HepG2 (cell line): Measurements from ENCODE around the gene DLST. TPM values are rescaled to one million over a fixed set of nuclear protein-coding genes. Genes with fewer than 3 reads are reported as not detected.

Experiments used
- ATAC-seq: fragments of 200-7000 bp; cut with Tn5 transposase; 3 replicates; pipeline ENCODE4 v1.9.1; 2020; ENCODE audit warnings: mild to moderate bottlenecking, moderate library complexity
- BruUV-seq: library from RNA; stranded (reverse); fragments of 400-500 nt; replicated peaks from 2 replicates; lab custom pipeline; 2021; lab: Mats Ljungman, UMichigan
- CTCF ChIA-PET: fragments of 300-600 bp; formaldehyde crosslinking; extraction: SDS; loops from one replicate; lab custom pipeline; 2021; ENCODE audit warnings: low total read pairs, inconsistent platforms, low intra/inter-chr PET ratio; lab: Yijun Ruan, JAX
- POLR2A ChIA-PET: fragments of 350-600 bp; sonication (Branson Sonifier 250); formaldehyde crosslinking; loops from one replicate; lab custom pipeline; 2020; ENCODE audit warnings: antibody characterized with exemption, inconsistent platforms; lab: Yijun Ruan, JAX
- DNase-seq: peaks from one replicate; pipeline ENCODE4 v3.0.0-alpha.2; 2015; ENCODE audit warnings: low spot score
- FAIRE-seq: peaks from 3 replicates; lab custom pipeline; 2011; peaks lifted over from hg19 to GRCh38; lab: Jason Lieb, UNC
- H2AFZ ChIP-seq: one replicate; pipeline ENCODE4 v1.6.1; 2011; ENCODE audit warnings: low read length, inconsistent platforms
- H3K27ac ChIP-seq: fragments of 300-600 bp; 3 replicates; pipeline ENCODE4 v1.8.0; 2011; ENCODE audit warnings: mixed run types, mild to moderate bottlenecking, mixed read lengths, low read length, inconsistent platforms; ENCODE audit not compliant: insufficient read depth; ENCODE audit errors: extremely low read length
- H3K27me3 ChIP-seq, 2 experiments: fragments of 200-600 bp in 1 of 2; 2 replicates in 1 of 2; 3 replicates in 1 of 2; pipeline versions ENCODE4 v1.6.0 to v1.8.0; 2011; ENCODE audit warnings: low read length in 2 of 2, mild to moderate bottlenecking in 2 of 2, moderate library complexity in 2 of 2, inconsistent platforms in 1 of 2; ENCODE audit not compliant: insufficient read depth in 2 of 2, control insufficient read depth in 1 of 2
- H3K36me3 ChIP-seq, 2 experiments: fragments of 200-600 bp in 1 of 2; replicated peaks in 1 of 2; 2 replicates in 1 of 2; 3 replicates in 1 of 2; pipeline versions ENCODE4 v1.5.1 to v1.8.0; 2011; ENCODE audit warnings: low read length in 2 of 2, inconsistent platforms in 1 of 2; ENCODE audit not compliant: insufficient read depth in 2 of 2, control insufficient read depth in 1 of 2
- H3K4me1 ChIP-seq: 2 replicates; pipeline ENCODE4 v1.5.1; 2012; ENCODE audit warnings: low read length, inconsistent platforms; ENCODE audit not compliant: insufficient read depth
- H3K4me2 ChIP-seq: 2 replicates; pipeline ENCODE4 v1.6.0; 2011; ENCODE audit warnings: low read depth, low read length, inconsistent platforms
- H3K4me3 ChIP-seq, 3 experiments: fragments of 200-600 bp in 1 of 3; sonication (generic), shearing (Covaris generic) in 1 of 3; replicated peaks in 1 of 3; 2 replicates each; pipeline ENCODE4 v1.5.1; 2011 to 2016; ENCODE audit warnings: low read length in 3 of 3, inconsistent platforms in 2 of 3, low read depth in 2 of 3, mild to moderate bottlenecking in 2 of 3, control low read depth in 1 of 3, mixed read lengths in 1 of 3; ENCODE audit not compliant: insufficient read depth in 1 of 3
- H3K79me2 ChIP-seq: one replicate; pipeline ENCODE4 v1.6.1; 2011; ENCODE audit warnings: low read length, inconsistent platforms; ENCODE audit not compliant: insufficient read depth
- H3K9ac ChIP-seq: 2 replicates; pipeline ENCODE4 v1.6.0; 2011; ENCODE audit warnings: mild to moderate bottlenecking, low read depth, low read length, inconsistent platforms; ENCODE audit not compliant: insufficient read depth
- H3K9me3 ChIP-seq: 2 replicates; pipeline ENCODE4 v1.5.1; 2012; ENCODE audit warnings: mild to moderate bottlenecking, low read length
- H4K20me1 ChIP-seq: 2 replicates; pipeline ENCODE4 v1.6.0; 2011; ENCODE audit warnings: inconsistent platforms, mild to moderate bottlenecking, low read length, moderate library complexity; ENCODE audit not compliant: insufficient read depth
- FOSL2 ChIP-seq: sonication (generic); formaldehyde crosslinking; IDR thresholded peaks from 2 replicates; pipeline ENCODE4 v1.4.0; 2020; ENCODE audit warnings: missing genetic modification reagents
- FOXP1 ChIP-seq, 2 experiments: fragments of 450-650 bp in 1 of 2; IDR thresholded peaks; 2 replicates each; pipeline ENCODE4 v1.6.1; 2017 to 2018; ENCODE audit warnings: antibody characterized with exemption in 1 of 2
- KLF16 ChIP-seq, 2 experiments: sonication (generic) in 1 of 2; formaldehyde crosslinking in 1 of 2; IDR thresholded peaks; 2 replicates each; pipeline versions ENCODE4 v1.6.1 to v1.8.0; 2016 to 2023; ENCODE audit warnings: missing genetic modification reagents in 2 of 2, missing compliant biosample characterization in 1 of 2
- RFXAP ChIP-seq: sonication (generic); formaldehyde crosslinking; IDR thresholded peaks from 2 replicates; pipeline ENCODE4 v1.4.0; 2020; ENCODE audit warnings: missing genetic modification reagents, borderline replicate concordance
- ZNF652 ChIP-seq: IDR thresholded peaks from 2 replicates; pipeline ENCODE4 v1.6.1; 2016; ENCODE audit warnings: low read depth, borderline replicate concordance
- WGBS: methylation state at CpG from one replicate; pipeline ENCODE4 v1.1.6; 2017; ENCODE audit warnings: low lambda C conversion rate; 5-methylcytosine and 5-hydroxymethylcytosine counted together
- in situ Hi-C: cut with HindIII; loops from 2 replicates; pipeline ENCODE4 v1.10.0; 2017; ENCODE audit warnings: low pct_unique_long_range_greater_than_20kb; ENCODE audit not compliant: extremely low pct_ligation_motif_present
- intact Hi-C: fragments of 100-400 bp; cut with micrococcal nuclease; formaldehyde crosslinking; loops from one replicate; pipeline ENCODE4 v1.10.0; 2022; ENCODE audit not compliant: unreplicated experiment
- polyA plus RNA-seq, 8 experiments: library from polyadenylated mRNA; depleted of rRNA in 3 of 8; stranded (reverse) in 7 of 8; unstranded in 1 of 8; fragments of >200 nt; fragmentation: Illumina TruSeq in 4 of 8; extraction: Trizol in 4 of 8; gene quantifications; 2 replicates each; pipeline versions ENCODE4 v1.2.1 to v1.2.3, GENCODE V29; 2011 to 2016; ENCODE audit warnings: low read depth in 4 of 8, missing spikeins in 1 of 8, mixed read lengths in 1 of 8; ENCODE audit not compliant: insufficient read depth in 1 of 8
- total RNA-seq, 5 experiments: library from RNA; depleted of rRNA; stranded (reverse); fragments of >200 nt; fragmentation: Illumina TruSeq; extraction: Trizol; gene quantifications; 2 replicates each; pipeline ENCODE4 v1.2.3, GENCODE V29; 2016; ENCODE audit warnings: low read depth in 1 of 5
- TF ChIP-seq, protein P1 (sequence below): IDR thresholded peaks from 2 replicates; pipeline ENCODE4 v1.4.0; 2020; ENCODE audit warnings: mild to moderate bottlenecking, missing genetic modification reagents

Gene DLST
- total and polyA plus RNA-seq, 2 of the 13 experiments (the other 11 are each of a cell fraction or from before 2014, with no cell fraction given) = 56.5 to 94.3 TPM

DNA sequence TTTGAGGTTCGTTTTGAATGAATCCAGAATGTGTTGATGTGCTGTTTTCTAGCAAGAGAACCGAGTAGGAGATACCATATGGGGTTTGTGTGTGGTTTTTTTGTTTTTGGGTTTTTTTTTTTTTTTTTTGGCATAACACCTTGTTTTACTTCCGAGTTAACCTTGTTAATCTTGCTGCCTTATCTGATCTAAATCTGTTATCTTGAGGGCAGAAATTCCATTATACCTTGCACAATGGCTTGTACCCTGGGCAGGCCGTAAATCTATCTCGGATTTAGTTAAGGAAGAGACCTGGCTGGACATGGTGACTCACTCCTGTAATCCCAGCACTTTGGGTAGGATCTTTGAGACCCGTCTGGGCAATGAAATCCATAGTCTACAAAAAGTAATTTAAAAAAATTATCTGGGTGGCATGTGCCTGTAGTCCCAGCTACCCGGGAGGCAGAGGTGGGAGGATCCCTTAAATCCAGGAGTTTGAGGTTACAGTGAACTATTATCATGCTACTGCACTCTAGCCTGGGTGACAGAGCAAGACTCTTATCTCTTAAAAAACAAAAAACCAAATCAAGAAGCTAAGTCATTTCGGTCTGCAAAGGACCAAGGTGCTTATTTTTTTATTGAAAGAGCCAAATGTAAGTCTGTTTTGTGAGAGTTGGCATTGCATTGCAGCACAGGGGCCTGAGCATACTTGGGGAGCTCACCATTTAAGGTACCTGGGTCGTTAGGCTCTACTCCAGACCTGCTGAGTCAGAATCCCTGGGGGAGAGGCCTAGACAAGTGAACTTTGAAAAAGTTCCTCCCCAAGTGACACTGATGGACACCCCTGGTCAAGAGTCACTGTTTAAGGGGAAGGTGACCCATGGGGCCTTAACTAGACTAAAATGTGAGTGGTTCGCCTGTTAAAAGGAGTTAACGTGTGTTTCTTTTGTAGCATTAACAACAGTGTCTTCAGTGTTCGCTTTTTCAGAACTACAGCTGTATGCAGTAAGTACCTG is 6.7 kb downstream of the DLST start:
- Histone ChIP-seq H4K20me1 (peaks cover 23% of the 10 kb centered on the region), H3K9ac (peak overlapping the region; percentile 16; the same call in 1 of the 2 replicates), H3K79me2 (peaks cover 55% of the 10 kb centered on the region), H3K4me1 (peaks cover 62% of the 10 kb centered on the region), H3K9me3 (no peaks in the 10 kb centered on the region), H2AFZ (no peak overlapping the region), H3K27ac (peak overlapping the region; percentile 41), H3K27me3 (no peaks in the 10 kb centered on the region), H3K4me3 (no peak overlapping the region), H3K4me2 (no peak overlapping the region), H3K36me3 (peaks cover 14 to 48% of the 10 kb centered on the region in 2 experiments)
- in situ Hi-C loops (no loop called here), intact Hi-C loops (no loop called here)
- CTCF ChIA-PET = no interaction called here
- peak; percentile 23 for FAIRE-seq
- TF ChIP-seq RFXAP (CRISPR knock-in tag) (no peak), KLF16 (CRISPR knock-in tag; IDR thresholded peaks at IDR 0.05) (no peak), FOSL2 (peak; percentile 52)
- no TSS peak for BruUV-seq
- 73% methylated on average over 12 of the region's 12 CpGs for WGBS
- POLR2A ChIA-PET = no interaction called here
- no peak for DNase-seq
- ATAC-seq = peak; percentile 43; the same call in 2 of the 3 replicates

- Histone ChIP-seq H3K27me3 (no peaks in the 10 kb centered on the region), H3K36me3 (peaks cover 21 to 59% of the 10 kb centered on the region in 2 experiments), H2AFZ (no peak overlapping the region), H3K4me3 (no peak overlapping the region), H3K4me2 (no peak overlapping the region), H3K9me3 (no peaks in the 10 kb centered on the region), H3K27ac (no peak overlapping the region), H3K79me2 (peaks cover 37% of the 10 kb centered on the region), H3K4me1 (peaks cover 46% of the 10 kb centered on the region), H4K20me1 (peaks cover 9% of the 10 kb centered on the region; the same call in 1 of the 2 replicates), H3K9ac (no peak overlapping the region)
- ATAC-seq (0 out of 3 replicates have a peak, but pooled peaks have one; percentile 34), DNase-seq (no peak), FAIRE-seq (no peak)
- no TSS peak for BruUV-seq
- 91% methylated on average over 6 of the region's 6 CpGs for WGBS
- ChIA-PET POLR2A (no interaction called here), CTCF (no interaction called here)
- in situ Hi-C loops = no loop called here
- intact Hi-C loops = no loop called here
- TF ChIP-seq ZNF652 (CRISPR knock-in tag) (peak; percentile 30; the same call in 1 of the 2 replicates), FOXP1 (IDR thresholded peaks at IDR 0.05) (no peak), FOXP1 (CRISPR knock-in tag; IDR thresholded peaks at IDR 0.05) (peak; percentile 37; the same call in 1 of the 2 replicates)
- TF ChIP-seq, protein P1, sequence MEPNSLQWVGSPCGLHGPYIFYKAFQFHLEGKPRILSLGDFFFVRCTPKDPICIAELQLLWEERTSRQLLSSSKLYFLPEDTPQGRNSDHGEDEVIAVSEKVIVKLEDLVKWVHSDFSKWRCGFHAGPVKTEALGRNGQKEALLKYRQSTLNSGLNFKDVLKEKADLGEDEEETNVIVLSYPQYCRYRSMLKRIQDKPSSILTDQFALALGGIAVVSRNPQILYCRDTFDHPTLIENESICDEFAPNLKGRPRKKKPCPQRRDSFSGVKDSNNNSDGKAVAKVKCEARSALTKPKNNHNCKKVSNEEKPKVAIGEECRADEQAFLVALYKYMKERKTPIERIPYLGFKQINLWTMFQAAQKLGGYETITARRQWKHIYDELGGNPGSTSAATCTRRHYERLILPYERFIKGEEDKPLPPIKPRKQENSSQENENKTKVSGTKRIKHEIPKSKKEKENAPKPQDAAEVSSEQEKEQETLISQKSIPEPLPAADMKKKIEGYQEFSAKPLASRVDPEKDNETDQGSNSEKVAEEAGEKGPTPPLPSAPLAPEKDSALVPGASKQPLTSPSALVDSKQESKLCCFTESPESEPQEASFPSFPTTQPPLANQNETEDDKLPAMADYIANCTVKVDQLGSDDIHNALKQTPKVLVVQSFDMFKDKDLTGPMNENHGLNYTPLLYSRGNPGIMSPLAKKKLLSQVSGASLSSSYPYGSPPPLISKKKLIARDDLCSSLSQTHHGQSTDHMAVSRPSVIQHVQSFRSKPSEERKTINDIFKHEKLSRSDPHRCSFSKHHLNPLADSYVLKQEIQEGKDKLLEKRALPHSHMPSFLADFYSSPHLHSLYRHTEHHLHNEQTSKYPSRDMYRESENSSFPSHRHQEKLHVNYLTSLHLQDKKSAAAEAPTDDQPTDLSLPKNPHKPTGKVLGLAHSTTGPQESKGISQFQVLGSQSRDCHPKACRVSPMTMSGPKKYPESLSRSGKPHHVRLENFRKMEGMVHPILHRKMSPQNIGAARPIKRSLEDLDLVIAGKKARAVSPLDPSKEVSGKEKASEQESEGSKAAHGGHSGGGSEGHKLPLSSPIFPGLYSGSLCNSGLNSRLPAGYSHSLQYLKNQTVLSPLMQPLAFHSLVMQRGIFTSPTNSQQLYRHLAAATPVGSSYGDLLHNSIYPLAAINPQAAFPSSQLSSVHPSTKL (CRISPR knock-in tag) = no peak
Measured at GRCh38 chr14:74890262-74890661, 8.5 kb downstream of the DLST start.
